Heart left ventricle (tissue), 13 donors: ENCODE measurements around the gene ARSG.

Source experiments
- CTCF ChIP-seq, 12 donors: fragments of 200-600 bp; sonication (generic) in 4 of 12; IDR thresholded peaks; one replicate each; pipeline versions ENCODE4 v1.5.0 to v1.8.0; 2018 to 2022; ENCODE audit warnings: antibody characterized with exemption in 12 of 12, mild to moderate bottlenecking in 5 of 12
- POLR2A ChIP-seq, 2 donors: fragments of 450-650 bp; IDR thresholded peaks; one replicate each; pipeline ENCODE4 v1.6.1; 2017; ENCODE audit warnings: antibody characterized with exemption in 2 of 2, mild to moderate bottlenecking in 2 of 2, moderate library complexity in 2 of 2
- donor health status: ischemic (EF 13 %, LVEDD 7.1; RV severe dilation, severe dysfunction).
- donor health status: DM: no; HTN: yes; CAD: no.
- donor health status: DM: no; HTN: no; CAD: no.
- donor health status: ischemic (EF 25% LVEDD 6.9; RV normal size, moderate dysfunction).
- donor health status: ischemic (EF 25% LVEDD 5.7; RV mildly dilated, moderate dysfunction).
- donor health status: ischemic (EF 35%, LVEDD 5.7; RV mildly dilated, moderate dysfunction).
- donor health status: nonischemic (EF 11% LVEDD 7.7; RV severe dilation, severe dysfunction).
- donor health status: DM: yes; HTN: yes; CAD: no.
- donor health status: PGD.
- donor health status: ischemic (EF 29% LVEDD 5.4; RV normal size, mild dysfunction).
- donor health status: nonischemic (EF 23%, LVEDD 6.1; RV moderate dilation, normal function).

- TF ChIP-seq POLR2A (IDR thresholded peaks at IDR 0.05) (no peak), CTCF (IDR thresholded peaks at IDR 0.05) (no peak)
Measured at GRCh38 chr17:68299817-68300216, 8.5 kb downstream of the ARSG start.
